GM08714 (cell line): ENCODE data around the gene NFYC.

Source experiments
- H3K4me3 ChIP-seq: fragments of 200-500 bp; sonication (Bioruptor generic); 2 replicates; pipeline ENCODE4 v1.5.1; 2014; ENCODE audit warnings: mild to moderate bottlenecking, low read length, inconsistent platforms
- ZNF274 ChIP-seq: IDR thresholded peaks from 2 replicates; pipeline ENCODE4 v1.6.1; 2012; ENCODE audit warnings: mild to moderate bottlenecking, low read depth, low read length

The NFYC gene

GRCh38 chr1:40659649-40659947 lies 31.9 kb upstream of the NFYC start:
- H3K4me3 ChIP-seq = no peak overlapping the region
- no peak for TF ChIP-seq ZNF274

- TF ChIP-seq ZNF274 = no peak
Measured at GRCh38 chr1:40661678-40662077, 29.8 kb upstream of the NFYC start.

GRCh38 chr1:40662151-40662550 lies 29.4 kb upstream of the NFYC start:
- no peak overlapping the region for H3K4me3 ChIP-seq
- no peak for TF ChIP-seq ZNF274

More at GRCh38 chr1:40661678-40662077, 29.8 kb upstream of the NFYC start:
- H3K4me3 ChIP-seq = no peak overlapping the region

GRCh38 chr1:40662864-40663263 lies 28.6 kb upstream of the NFYC start:
- TF ChIP-seq ZNF274 = no peak
- no peak overlapping the region for H3K4me3 ChIP-seq

- TF ChIP-seq ZNF274 = no peak
- no peak overlapping the region for H3K4me3 ChIP-seq
Measured at GRCh38 chr1:40663324-40664166, 28.0 kb upstream of the NFYC start.

- no peak overlapping the region for H3K4me3 ChIP-seq
- no peak for TF ChIP-seq ZNF274
Measured at GRCh38 chr1:40664167-40664537, 27.4 kb upstream of the NFYC start.

- no peak overlapping the region for H3K4me3 ChIP-seq
- TF ChIP-seq ZNF274 = no peak
Measured at GRCh38 chr1:40664791-40665190, 26.7 kb upstream of the NFYC start.

- TF ChIP-seq ZNF274 = no peak
- peak within 1 kb of the TSS; percentile 59; the same call in 1 of the 2 replicates for H3K4me3 ChIP-seq
Measured at GRCh38 chr1:40665335-40666171, 26.0 kb upstream of the NFYC start, which contains the start of gene RIMS3. Gene RIMS3 (minus strand): TSS chr1:40665682. CDS start chr1:40641925, 23,757 bp downstream.

GRCh38 chr1:40668769-40669525 lies 22.6 kb upstream of the NFYC start:
- no peak for TF ChIP-seq ZNF274
- no peak overlapping the region; the same call in 1 of the 2 replicates for H3K4me3 ChIP-seq

GRCh38 chr1:40673452-40673851 lies 18.1 kb upstream of the NFYC start:
- no peak for TF ChIP-seq ZNF274
- no peak overlapping the region for H3K4me3 ChIP-seq

GRCh38 chr1:40676501-40676900 lies 15.0 kb upstream of the NFYC start:
- H3K4me3 ChIP-seq = no peak overlapping the region
- no peak for TF ChIP-seq ZNF274

GRCh38 chr1:40679165-40679953 lies 12.1 kb upstream of the NFYC start:
- H3K4me3 ChIP-seq = no peak overlapping the region
- no peak for TF ChIP-seq ZNF274

GRCh38 chr1:40684669-40685068 lies 6.8 kb upstream of the NFYC start:
- no peak overlapping the region for H3K4me3 ChIP-seq
- TF ChIP-seq ZNF274 = no peak
